Cortex of kidney (tissue), 1 donor: ENCODE measurements around the gene MBNL2.

ENCODE experiments used
- DNase-seq: peaks from one replicate; lab custom pipeline; 2025; lab: John Stamatoyannopoulos, UW

The MBNL2 gene

GRCh38 chr13:97300871-97301270 lies 78.7 kb downstream of the MBNL2 start:
- no peak for DNase-seq

- no peak for DNase-seq
Measured at GRCh38 chr13:97301382-97302095, 79.4 kb downstream of the MBNL2 start.

GRCh38 chr13:97302611-97303010 lies 80.5 kb downstream of the MBNL2 start:
- DNase-seq: no peak

GRCh38 chr13:97306106-97306505 lies 84.0 kb downstream of the MBNL2 start:
- DNase-seq: no peak

GRCh38 chr13:97306645-97307044 lies 84.5 kb downstream of the MBNL2 start:
- no peak for DNase-seq

- DNase-seq: no peak
Measured at GRCh38 chr13:97307118-97307881, 85.2 kb downstream of the MBNL2 start.

- no peak for DNase-seq
Measured at GRCh38 chr13:97307882-97308624, 85.9 kb downstream of the MBNL2 start.

GRCh38 chr13:97308735-97309429 lies 86.7 kb downstream of the MBNL2 start:
- no peak for DNase-seq

GRCh38 chr13:97310809-97311436 lies 88.8 kb downstream of the MBNL2 start:
- no peak for DNase-seq

GRCh38 chr13:97311956-97312355 lies 89.8 kb downstream of the MBNL2 start:
- DNase-seq: no peak

GRCh38 chr13:97313551-97314260 lies 91.6 kb downstream of the MBNL2 start:
- DNase-seq: no peak

GRCh38 chr13:97316390-97316789 lies 94.3 kb downstream of the MBNL2 start:
- DNase-seq: no peak

- DNase-seq: no peak
Measured at GRCh38 chr13:97317933-97318332, 95.8 kb downstream of the MBNL2 start.

- DNase-seq: no peak
Measured at GRCh38 chr13:97318532-97318931, 96.4 kb downstream of the MBNL2 start.

- DNase-seq: no peak
Measured at GRCh38 chr13:97319113-97319720, 97.1 kb downstream of the MBNL2 start.

GRCh38 chr13:97321101-97321500 lies 99.0 kb downstream of the MBNL2 start:
- DNase-seq: no peak

GRCh38 chr13:97321616-97322321 lies 99.6 kb downstream of the MBNL2 start:
- no peak for DNase-seq

GRCh38 chr13:97322740-97323342 lies 100.7 kb downstream of the MBNL2 start:
- no peak for DNase-seq

GRCh38 chr13:97324115-97324514 lies 102.0 kb downstream of the MBNL2 start:
- DNase-seq: no peak

- DNase-seq: no peak
Measured at GRCh38 chr13:97325738-97326137, 103.6 kb downstream of the MBNL2 start.
